ENCODE data around the gene TMEM59L. TPM values are rescaled to one million over a fixed set of nuclear protein-coding genes. Genes with fewer than 3 reads are reported as not detected.

Gene TMEM59L
- total RNA-seq, 2 experiments from 2014 or later: 0.25 to 0.27 TPM

GRCh38 chr19:18571564-18572344 lies 40.9 kb upstream of the TMEM59L start, which contains the start of gene UBA52:
Gene UBA52 (plus strand): TSS chr19:18571857. CDS start chr19:18573301, 1,444 bp downstream.
- H3K27ac Mint-ChIP-seq: peak within 1 kb of the TSS; percentile 93
- H3K4me1 ChIP-seq (ENCODE audit: insufficient read depth, low read length): peaks cover 28% of the 10 kb centered on the region
- DNase-seq: peak; percentile 96 to 100 (median 98)
- peaks cover 63% of the 10 kb centered on the region for H3K36me3 ChIP-seq (ENCODE audit: insufficient read depth, low read length)
- no peaks in the 10 kb centered on the region for H3K27me3 Mint-ChIP-seq
- intact Hi-C loops (cut with DNase I, micrococcal nuclease): loop anchor here (1.0 to 5.0 kb wide), 8 partner anchors 14 to 348 kb away; partner anchors contain the start of genes ELL (in 2 of the 2), KXD1 (in 2 of the 2), COPE (in 1 of the 2) and DDX49 (in 1 of the 2)
- H3K4me3 ChIP-seq (ENCODE audit: low read length): peak within 1 kb of the TSS; percentile 97
- ATAC-seq (ENCODE audit: poor library complexity): peak; percentile 91
- ChIA-PET POLR2A (interaction anchor here (0.9 to 4.5 kb wide), 23 partner anchors 10 to 348 kb away, joined by 3 to 120 read pairs (median 5); partner anchors contain the start of genes COPE, DDX49, ELL and FKBP8), CTCF (interaction anchor here (0.6 to 3.0 kb wide), 12 partner anchors 9 to 121 kb away, joined by 3 to 26 read pairs (median 4); partner anchors contain the start of genes FKBP8 and REX1BD)
- H3K9me3 Mint-ChIP-seq: no peaks in the 10 kb centered on the region
- H3K27me3 ChIP-seq (ENCODE audit: control insufficient read depth in 1 of 2, insufficient read depth in 2 of 2, low read length in 2 of 2): no peaks in the 10 kb centered on the region
- peak within 1 kb of the TSS; percentile 91 for H3K4me3 Mint-ChIP-seq
- peaks cover 20% of the 10 kb centered on the region for H3K4me1 Mint-ChIP-seq (ENCODE audit: low read depth)
- peaks cover 0 to 4% of the 10 kb centered on the region in 2 experiments for H3K9me3 ChIP-seq (ENCODE audit: control insufficient read depth in 1 of 2, insufficient read depth in 1 of 2, low read length in 2 of 2)
- no peak for TF ChIP-seq CTCF (IDR thresholded peaks at IDR 0.05)
- H3K36me3 Mint-ChIP-seq (ENCODE audit: low read depth): peaks cover 81% of the 10 kb centered on the region
- H3K27ac ChIP-seq (ENCODE audit: low read depth in 1 of 2, low read length in 2 of 2): peak within 1 kb of the TSS; percentile 89 to 94

GRCh38 chr19:18574691-18575291 lies 37.9 kb upstream of the TMEM59L start:
- H3K27me3 Mint-ChIP-seq: no peaks in the 10 kb centered on the region
- Histone ChIP-seq H3K4me3 (ENCODE audit: low read length) (no peak overlapping the region), H3K27me3 (ENCODE audit: control insufficient read depth in 1 of 2, insufficient read depth in 2 of 2, low read length in 2 of 2) (no peaks in the 10 kb centered on the region), H3K36me3 (ENCODE audit: insufficient read depth, low read length) (peaks cover 50% of the 10 kb centered on the region), H3K4me1 (ENCODE audit: insufficient read depth, low read length) (peaks cover 28% of the 10 kb centered on the region), H3K9me3 (ENCODE audit: control insufficient read depth in 1 of 2, insufficient read depth in 1 of 2, low read length in 2 of 2) (peaks cover 0 to 4% of the 10 kb centered on the region in 2 experiments), H3K27ac (ENCODE audit: low read depth in 1 of 2, low read length in 2 of 2) (peak overlapping the region in 1 of 2 donors; percentile 48)
- DNase-seq: no peak
- H3K36me3 Mint-ChIP-seq (ENCODE audit: low read depth): peaks cover 73% of the 10 kb centered on the region
- CTCF ChIA-PET: interaction anchor here (1.3 kb wide), 1 partner anchor 19 kb away, joined by 3 read pairs; no protein-coding TSS in a partner anchor
- ATAC-seq (ENCODE audit: poor library complexity): no peak
- H3K4me3 Mint-ChIP-seq: peak overlapping the region; percentile 34
- POLR2A ChIA-PET: no interaction called here
- intact Hi-C loops (cut with DNase I, micrococcal nuclease): loop anchor here in 1 of 2 experiments (5.0 kb wide), 1 partner anchor 102 kb away; no protein-coding TSS in a partner anchor
- TF ChIP-seq CTCF (IDR thresholded peaks at IDR 0.05): no peak
- peaks cover 20% of the 10 kb centered on the region for H3K4me1 Mint-ChIP-seq (ENCODE audit: low read depth)
- peak overlapping the region; percentile 24 for H3K27ac Mint-ChIP-seq
- H3K9me3 Mint-ChIP-seq: no peaks in the 10 kb centered on the region

GRCh38 chr19:18576383-18576782 lies 36.3 kb upstream of the TMEM59L start:
- no peaks in the 10 kb centered on the region for H3K27me3 Mint-ChIP-seq
- H3K4me3 Mint-ChIP-seq: no peak overlapping the region
- no peaks in the 10 kb centered on the region for H3K9me3 Mint-ChIP-seq
- Histone ChIP-seq H3K27ac (ENCODE audit: low read depth in 1 of 2, low read length in 2 of 2) (no peak overlapping the region), H3K9me3 (ENCODE audit: control insufficient read depth in 1 of 2, insufficient read depth in 1 of 2, low read length in 2 of 2) (peaks cover 0 to 4% of the 10 kb centered on the region in 2 experiments), H3K36me3 (ENCODE audit: insufficient read depth, low read length) (peaks cover 50% of the 10 kb centered on the region), H3K4me1 (ENCODE audit: insufficient read depth, low read length) (peaks cover 21% of the 10 kb centered on the region), H3K4me3 (ENCODE audit: low read length) (no peak overlapping the region), H3K27me3 (ENCODE audit: control insufficient read depth in 1 of 2, insufficient read depth in 2 of 2, low read length in 2 of 2) (no peaks in the 10 kb centered on the region)
- ATAC-seq (ENCODE audit: poor library complexity) (no peak), DNase-seq (no peak)
- intact Hi-C loops (cut with DNase I, micrococcal nuclease): no loop called here
- ChIA-PET CTCF (no interaction called here), POLR2A (no interaction called here)
- H3K27ac Mint-ChIP-seq: no peak overlapping the region
- TF ChIP-seq CTCF (IDR thresholded peaks at IDR 0.05): no peak
- peaks cover 17% of the 10 kb centered on the region for H3K4me1 Mint-ChIP-seq (ENCODE audit: low read depth)
- peaks cover 71% of the 10 kb centered on the region for H3K36me3 Mint-ChIP-seq (ENCODE audit: low read depth)

All from CD4-positive, alpha-beta T cell (primary cell).